GM18861 (cell line): ENCODE data around the gene GSTM4.

Experiments
- ATAC-seq: cut with Tn5 transposase; IDR thresholded peaks from one replicate; pipeline ENCODE4 v1.9.1; 2021; ENCODE audit not compliant: unreplicated experiment

GSTM4 gene

DNA sequence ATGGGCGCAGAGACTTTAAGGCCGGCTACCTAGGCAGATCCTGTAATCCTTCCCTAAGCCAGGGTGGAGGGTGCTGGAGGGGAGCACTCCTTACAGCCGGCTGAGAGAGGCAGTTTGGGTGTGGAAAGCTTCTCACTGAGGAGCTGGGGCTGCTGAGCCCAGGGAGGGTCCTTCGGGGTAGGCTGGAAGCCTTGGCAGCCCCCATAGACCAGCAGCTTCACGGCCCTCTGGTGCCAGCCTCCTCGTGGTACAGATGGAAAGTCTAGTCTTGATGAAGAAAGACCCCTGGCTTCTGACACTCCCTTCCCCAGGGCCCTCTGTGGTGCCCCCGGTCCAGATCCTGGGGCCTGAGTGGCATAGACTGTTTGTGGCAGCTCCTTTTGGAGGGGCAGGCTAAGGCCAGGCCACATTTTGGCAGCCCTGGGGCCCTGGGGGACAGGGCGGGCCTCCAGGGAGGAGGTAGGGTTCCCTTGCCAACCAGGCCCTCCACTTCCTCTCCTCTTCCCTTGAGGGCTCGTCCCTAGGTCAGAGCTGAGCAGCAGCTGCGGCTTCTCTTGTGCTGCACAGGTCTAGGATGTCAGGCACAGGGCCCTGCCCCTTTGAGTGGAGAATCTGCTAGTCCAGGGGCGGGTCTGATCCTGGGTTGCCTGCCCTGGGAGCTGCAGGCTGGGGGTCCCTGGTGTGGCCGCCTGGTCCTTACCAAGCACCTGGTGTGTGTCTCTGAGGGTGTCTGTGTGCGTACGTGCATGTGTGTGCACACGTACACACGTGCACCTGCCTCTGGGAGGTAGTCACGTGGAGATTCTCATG, 31.5 kb upstream of the GSTM4 start:
- ATAC-seq, result peak; percentile 28

DNA sequence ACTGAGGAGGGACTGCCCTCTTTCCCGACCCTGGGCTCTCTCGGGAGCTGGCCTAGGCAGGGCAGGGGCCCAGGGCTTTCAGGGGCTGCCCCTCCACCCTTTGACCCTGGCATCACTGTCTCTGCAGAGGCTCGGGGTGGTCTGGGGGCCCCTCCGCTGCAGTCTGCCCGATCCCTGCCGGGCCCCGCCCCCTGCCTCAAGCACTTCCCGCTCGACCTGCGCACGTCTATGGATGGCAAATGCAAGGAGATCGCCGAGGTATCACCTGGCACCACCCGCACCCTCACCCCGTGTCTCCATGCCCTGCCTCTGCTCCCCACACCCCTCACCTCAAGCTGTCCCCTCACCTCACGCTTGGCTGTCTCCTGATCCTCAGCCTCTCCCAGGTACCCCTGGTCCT, 30.7 kb upstream of the GSTM4 start:
- no peak for ATAC-seq

DNA sequence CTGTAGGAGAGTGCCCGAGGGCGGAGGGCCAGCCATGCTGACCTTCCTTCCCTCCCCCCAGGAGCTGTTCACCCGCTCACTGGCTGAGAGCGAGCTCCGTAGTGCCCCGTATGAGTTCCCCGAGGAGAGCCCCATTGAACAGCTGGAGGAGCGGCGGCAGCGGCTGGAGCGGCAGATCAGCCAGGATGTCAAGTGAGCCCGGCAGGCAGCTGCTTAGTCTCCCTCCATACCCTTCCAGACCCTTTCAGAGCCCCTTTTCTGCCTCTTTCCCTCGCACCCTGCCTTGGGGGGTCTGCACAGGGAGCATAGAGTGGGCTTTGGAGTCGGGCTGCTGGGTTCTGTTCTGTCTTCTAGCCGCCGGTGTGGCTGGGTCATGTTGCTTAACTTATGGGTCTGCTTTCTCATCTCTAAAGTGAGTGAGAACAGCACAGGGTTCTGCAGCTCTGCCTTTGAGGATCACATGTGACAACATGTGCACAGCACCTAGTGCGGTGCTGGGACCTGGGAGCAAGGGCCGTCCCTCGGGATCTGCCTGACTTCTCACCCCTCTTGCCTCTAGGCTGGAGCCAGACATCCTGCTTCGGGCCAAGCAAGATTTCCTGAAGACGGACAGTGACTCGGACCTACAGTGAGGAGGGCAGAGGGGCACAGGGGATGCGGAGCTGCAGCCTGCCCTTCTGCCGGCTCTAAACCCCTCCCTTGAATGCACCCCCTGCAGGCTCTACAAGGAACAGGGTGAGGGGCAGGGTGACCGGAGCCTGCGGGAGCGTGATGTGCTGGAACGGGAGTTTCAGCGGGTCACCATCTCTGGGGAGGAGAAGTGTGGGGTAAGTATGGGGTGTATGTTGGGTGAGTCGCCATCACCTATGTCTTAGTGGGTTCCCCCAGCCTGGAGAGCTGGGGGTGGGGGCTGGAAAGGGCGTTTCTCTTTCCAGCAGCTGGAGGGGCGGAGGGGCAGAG, 30.0 kb upstream of the GSTM4 start:
- no peak for ATAC-seq

DNA sequence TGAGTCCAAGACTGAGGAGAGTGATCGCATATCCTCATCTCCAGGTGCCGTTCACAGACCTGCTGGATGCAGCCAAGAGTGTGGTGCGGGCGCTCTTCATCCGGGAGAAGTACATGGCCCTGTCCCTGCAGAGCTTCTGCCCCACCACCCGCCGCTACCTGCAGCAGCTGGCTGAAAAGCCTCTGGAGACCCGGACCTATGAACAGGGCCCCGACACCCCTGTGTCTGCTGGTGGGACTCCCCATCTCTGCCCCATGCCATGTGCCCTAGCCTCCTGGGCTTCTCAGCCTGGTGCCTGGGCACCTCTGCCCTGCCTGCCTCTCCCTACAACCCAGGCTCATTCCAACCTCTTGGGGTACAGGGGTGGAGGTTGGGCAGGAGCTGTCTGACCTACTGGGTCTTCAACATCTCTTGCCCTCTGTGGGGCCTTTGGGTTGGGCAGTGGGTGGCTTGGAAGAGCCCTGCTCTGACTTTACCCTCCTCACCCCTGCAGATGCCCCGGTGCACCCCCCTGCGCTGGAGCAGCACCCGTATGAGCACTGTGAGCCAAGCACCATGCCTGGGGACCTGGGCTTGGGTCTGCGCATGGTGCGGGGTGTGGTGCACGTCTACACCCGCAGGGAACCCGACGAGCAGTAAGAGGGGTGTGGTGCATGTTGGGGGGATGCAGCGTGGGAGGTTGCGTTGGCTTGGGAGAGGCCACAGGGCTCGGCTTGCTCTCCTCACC, 29.1 kb upstream of the GSTM4 start:
- no peak for ATAC-seq

DNA sequence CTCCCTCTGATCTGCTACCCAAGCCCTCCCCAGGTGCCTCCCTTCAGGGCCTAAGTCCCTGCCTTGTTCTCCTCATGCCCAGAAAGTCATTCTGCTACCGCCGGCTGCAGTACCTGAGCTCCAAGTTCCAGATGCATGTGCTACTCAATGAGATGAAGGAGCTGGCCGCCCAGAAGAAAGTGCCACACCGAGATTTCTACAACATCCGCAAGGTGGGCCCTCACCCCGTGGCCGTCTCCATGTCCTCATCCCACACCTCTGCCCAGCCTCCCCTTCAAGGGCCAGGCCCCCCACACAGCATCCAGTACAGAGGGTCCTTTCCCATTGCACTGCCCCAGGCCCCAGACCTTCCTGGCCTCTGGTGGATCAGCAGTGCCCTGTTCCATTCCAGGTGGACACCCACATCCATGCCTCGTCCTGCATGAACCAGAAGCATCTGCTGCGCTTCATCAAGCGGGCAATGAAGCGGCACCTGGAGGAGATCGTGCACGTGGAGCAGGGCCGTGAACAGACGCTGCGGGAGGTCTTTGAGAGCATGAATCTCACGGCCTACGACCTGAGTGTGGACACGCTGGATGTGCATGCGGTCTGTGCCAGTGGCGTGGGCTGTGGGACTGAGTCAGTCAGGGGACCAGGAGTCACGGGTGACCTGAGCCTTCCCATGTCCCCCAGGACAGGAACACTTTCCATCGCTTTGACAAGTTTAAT, 28.1 kb upstream of the GSTM4 start:
- no peak for ATAC-seq

DNA sequence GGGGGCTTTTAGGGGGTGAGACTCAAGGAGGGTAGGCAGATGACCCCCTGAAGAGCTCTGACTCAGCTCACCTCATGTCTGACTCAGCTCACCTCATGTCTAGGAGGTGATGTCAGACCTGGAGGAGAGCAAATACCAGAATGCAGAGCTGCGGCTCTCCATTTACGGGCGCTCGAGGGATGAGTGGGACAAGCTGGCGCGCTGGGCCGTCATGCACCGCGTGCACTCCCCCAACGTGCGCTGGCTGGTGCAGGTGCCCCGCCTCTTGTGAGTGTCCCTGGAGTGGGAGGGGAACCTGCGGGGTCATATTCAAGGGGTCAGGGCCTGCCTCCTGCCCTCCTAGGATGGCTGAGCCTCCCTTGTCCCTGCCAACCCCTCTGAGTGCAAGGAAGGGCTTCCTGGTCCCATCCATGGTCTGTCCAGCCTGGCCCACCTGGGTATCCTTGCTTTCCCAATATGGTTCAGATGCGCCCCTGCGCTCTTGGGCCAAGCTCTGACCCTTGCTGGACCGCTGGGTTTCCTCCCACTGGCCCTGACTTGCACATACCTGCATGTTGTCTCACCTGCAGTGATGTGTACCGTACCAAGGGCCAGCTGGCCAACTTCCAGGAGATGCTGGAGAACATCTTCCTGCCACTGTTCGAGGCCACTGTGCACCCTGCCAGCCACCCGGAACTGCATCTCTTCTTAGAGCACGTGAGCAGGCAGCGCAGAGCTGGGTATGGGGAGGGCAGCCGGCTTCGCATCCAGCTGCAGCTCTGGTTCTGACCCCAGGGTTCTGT, 27.2 kb upstream of the GSTM4 start:
- ATAC-seq, result no peak

DNA sequence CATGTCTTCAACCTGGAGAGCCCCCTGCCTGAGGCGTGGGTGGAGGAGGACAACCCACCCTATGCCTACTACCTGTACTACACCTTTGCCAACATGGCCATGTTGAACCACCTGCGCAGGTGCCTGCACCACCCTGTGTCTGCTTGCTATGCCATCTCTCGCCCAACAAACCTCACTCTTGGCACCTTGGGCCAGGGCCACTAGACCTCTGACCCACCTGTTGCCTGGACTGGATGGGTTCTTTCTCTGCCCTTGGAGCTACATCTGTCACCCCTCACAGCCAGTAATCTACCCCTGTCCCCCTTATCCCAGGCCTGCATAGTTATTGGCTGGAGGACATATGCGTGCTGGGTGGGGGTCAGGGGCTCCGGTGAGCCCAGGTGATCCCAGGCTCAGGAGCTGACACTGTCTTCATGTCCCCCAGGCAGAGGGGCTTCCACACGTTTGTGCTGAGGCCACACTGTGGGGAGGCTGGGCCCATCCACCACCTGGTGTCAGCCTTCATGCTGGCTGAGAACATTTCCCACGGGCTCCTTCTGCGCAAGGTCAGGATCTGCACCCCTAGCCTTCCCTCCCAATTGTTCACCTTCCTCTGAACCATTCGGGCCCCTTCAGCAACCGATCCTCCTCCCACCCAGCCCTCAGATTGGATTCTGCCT, 26.4 kb upstream of the GSTM4 start:
- no peak for ATAC-seq

DNA sequence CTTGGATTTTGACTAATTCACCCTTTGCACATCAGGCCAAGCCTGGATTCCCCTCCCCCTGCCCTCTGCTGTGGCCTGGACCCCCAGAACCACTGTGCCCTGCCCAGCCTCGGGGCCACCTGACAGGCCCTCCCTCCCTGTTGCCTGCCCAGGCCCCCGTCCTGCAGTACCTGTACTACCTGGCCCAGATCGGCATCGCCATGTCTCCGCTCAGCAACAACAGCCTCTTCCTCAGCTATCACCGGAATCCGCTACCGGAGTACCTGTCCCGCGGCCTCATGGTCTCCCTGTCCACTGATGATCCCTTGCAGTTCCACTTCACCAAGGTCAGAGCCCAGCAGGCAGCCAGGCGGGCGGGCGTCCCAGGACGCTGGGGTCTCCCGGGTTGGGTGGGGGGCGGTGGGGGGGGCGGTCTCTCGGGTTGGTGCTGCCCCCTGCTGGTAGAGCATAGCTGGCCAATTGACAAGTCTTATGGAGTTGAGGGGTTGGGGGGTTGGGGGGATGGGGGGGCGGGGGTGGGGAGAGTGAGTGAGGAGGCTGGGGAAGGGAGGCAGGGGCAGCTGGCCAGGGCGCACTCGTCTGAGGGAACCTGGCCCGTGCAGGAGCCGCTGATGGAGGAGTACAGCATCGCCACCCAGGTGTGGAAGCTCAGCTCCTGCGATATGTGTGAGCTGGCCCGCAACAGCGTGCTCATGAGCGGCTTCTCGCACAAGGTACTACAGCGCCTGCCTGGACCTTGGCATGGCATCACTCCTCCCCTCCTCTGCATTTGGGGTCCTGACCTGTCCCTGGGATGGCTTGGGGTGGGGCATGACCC, 25.6 kb upstream of the GSTM4 start:
- ATAC-seq, result no peak

DNA sequence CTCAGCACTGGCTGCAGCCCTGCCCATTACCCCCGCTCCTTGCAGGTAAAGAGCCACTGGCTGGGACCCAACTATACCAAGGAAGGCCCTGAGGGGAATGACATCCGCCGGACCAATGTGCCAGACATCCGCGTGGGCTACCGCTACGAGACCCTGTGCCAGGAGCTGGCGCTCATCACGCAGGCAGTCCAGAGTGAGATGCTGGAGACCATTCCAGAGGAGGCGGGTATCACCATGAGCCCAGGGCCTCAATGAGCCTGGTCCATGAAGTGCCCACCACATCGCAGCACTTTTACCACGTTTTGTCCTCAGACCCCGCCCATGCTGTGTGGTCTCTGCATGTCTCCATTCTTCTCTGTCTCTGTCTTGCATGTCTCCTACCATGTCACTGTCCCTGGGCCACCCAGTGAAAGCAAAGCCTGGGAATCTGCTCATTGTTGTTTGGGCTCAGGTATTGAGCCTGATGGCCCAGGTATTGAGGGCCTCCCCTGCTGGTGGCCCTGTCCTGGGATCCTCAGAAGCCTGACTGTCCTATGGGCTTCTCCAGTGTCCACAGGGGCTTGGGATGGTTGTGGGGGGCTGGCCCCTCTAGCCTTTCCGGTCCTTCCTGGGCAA, 24.9 kb upstream of the GSTM4 start:
- ATAC-seq, result no peak

DNA sequence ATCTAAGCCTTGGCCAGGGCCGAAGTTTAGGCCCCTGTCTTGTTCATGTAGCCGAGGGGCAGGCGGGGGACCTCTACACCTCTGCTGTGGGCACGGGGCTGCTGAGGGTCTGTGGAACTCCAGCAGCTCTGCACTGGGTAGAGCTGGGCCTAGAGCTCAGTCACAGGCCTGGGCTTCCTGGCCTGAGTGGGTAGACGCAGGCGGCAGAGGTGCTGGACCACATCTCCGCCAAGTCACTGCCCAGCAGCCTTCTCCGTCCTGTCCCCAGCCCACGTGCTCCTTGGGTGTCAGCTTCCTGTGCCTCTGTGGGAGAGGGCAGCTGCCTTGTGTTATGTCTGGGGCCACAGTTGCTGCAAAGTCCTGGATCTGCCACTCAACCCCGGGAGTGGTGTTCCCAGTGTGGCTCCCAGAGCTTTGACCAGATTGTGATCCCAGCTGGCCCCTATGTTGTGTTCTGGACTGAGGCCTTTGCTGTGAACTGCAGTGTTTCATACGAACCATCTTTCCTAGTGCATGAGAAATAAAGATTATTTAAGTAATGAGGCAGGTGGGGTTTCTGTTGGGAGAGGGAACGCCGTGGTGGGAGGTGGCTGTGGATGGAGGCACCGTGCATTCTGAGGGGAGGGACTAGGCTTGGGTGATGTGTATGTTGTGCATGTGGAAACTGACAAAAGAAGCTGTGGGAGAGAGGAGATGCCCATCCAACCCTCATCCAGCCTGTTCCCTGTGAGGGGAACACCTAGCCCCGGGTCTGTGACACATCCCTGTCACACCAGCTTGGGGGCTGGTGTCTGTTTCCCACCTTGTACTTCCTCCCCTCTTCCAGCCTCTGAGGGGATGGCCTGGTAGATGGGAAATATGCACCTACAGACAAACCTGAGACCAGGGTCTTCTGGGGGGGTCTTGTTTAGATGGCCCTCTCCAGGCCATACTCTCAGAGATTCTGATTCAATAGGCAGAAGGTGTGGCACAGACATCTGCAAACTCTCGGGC, 24.1 kb upstream of the GSTM4 start:
- no peak for ATAC-seq

DNA sequence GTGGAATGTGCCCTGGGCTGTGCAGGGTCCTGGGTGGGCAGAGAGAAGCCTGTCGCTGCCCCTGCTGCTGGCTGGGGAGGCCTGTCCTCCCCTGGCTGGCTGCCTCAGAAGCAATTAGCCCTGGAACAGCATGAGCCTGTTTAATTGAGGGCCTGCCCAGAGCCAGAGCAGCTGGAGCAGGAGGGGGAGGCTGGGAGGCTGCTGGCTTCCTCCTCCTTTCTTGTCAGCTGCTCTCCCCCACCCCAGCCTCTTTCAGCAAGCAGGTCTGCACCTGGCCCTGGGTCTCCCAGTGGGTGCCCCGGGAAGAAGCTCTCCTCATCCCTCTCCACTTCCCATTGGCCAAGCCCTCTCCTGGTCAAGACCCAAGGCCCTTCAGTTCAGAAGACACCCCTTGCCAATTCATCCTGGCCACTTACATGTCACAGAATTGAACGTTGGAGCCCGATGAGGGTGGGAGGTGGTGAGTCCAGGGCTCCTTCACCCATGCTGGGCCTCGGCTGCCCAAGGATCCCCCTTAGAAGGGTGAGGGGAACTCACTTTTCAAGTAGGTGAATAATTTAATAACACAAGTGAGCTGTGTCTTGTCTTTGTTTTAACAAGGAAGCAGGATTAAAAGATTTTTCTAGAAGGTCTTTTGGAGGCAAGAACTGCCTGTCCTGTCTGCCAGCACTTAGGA, 23.1 kb upstream of the GSTM4 start:
- ATAC-seq, result no peak

DNA sequence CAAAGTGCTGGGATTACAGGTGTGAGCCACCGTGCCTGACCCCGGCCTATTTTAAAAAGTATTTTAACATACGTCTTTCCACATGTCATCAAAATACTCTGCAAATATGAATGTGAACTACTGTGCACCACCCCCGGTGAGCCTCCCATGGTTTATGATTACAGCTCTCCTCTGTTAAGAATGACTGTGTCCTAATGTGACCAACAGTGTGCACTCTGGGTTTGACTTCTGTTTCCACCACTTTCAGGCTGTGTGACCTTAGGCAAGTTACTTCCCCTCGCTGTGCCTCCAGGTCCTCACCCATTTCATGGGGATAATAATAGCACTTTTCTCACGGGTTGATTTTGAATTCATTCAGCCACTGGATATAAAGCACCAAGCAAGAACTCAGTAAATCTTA, 21.6 kb upstream of the GSTM4 start:
- ATAC-seq, result no peak

DNA sequence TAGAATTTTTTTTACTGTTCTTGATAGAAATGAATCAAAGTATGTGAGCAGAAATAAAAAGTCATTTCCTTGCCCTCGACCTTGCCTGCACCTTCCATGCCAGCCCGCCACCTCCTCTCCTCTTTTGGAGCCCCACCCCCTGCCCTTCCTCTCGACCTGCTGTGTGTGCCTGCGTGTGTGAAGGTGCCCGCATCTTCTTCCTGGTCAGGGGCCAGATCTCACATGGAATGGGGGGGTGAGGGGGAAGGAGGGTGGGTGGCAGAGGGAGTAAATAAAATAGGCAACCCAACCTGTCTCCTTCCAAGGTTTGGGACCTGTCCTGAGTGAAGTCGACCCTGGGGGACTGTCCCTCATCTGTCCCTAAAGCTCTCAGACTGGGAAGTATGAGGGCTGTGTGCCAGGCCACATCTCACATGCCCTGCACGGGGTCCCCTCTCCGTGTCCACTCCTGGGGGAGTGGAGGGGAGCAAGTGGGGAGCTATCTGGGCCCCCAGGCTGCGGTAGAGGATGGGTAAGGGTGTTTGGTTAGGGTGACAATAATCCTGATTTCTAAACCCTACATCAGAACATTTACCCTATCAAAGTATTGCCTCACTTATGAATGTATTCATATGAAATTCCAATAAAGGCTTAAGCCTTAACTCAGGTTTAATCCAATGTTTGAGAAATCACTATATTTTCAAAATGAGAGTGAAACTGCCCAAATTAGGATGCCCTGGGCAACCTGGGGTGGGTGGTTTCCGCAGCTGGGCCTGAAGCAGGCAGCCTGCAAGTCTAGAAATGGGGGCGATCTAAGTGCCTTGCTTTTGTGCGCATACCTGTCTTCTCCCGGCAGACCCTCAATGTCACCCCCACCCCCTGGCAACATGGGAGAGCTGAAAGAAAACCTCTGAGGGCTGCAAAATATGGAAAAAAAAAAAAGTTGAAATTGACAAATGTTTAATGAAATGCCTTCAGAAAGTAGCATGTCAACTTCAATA, 20.8 kb upstream of the GSTM4 start:
- no peak for ATAC-seq

DNA sequence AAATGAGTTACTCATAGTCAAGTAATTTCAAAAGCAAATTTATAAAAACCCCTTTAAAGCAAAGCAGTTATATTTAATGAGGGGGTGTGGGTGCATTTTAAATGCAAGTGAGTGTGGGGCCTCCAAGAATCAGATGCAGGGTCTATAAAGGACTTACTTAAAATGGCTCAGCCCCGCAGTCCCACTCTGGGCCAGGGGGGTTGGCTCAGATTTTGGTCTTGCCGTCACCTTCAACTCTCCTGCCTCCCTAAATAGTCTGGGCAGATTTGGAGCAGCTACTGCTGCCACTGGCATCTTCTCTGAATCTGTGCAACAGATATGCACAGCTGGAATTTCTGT, 20.1 kb upstream of the GSTM4 start:
- ATAC-seq, result no peak

DNA sequence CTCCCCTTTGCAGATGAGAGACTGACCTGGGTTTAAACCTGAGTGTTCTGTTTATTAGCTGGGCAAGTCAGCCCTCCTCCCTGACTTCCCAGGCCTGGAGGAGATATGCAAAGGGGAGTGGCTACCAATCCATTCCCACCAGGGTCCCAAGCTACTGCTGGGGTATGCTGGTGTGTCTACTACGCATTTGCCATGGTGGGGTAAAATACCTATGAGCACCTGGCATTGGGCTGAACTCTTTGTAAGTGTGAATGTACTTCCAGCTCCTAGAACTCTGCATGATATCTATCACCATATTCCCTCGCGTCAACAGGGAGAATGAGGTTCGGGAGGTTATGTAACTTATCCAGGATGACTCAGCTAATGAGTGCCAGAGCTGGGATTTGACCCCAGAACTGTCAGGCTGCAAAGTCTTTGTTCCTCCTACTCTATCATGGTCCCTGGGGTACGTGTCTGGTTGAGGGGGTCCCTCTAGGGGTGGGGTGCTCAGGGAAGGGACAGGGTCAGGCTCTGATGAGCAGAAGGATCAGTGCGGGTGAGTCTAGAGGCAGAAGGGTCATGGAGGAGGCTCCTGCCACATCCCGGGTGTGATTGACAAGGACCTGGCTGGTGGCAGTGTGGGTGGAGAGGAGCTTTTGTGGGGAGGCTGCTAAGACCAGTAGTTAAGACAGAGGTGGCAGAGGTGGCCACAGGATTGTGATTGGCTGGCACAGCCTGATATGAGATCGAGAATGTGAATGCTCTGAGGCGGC, 19.5 kb upstream of the GSTM4 start:
- no peak for ATAC-seq
